Endometrial microvascular endothelial cells (primary cell): ENCODE measurements around the gene ZIC2. TPM values are rescaled to one million over a fixed set of nuclear protein-coding genes. Genes with fewer than 3 reads are reported as not detected.
"Not testable (repeated sequence)": the region's sequence is repeated elsewhere in the genome, so short reads cannot be mapped to it uniquely, and the experiment has no call there.

ENCODE experiments used
- in situ Hi-C: cut with HindIII; loops from 2 replicates; pipeline ENCODE4 v1.10.0; 2017; ENCODE audit warnings: low sequenced_read_pairs, low pct_unique_long_range_greater_than_20kb; ENCODE audit errors: inconsistent ontology term
- total RNA-seq: library from RNA; depleted of rRNA; stranded (reverse); fragments of >200 nt; gene quantifications from one replicate; pipeline ENCODE4 v1.2.3, GENCODE V29; 2015; ENCODE audit errors: inconsistent ontology term

The ZIC2 gene
- total RNA-seq, 1 donor from 2014 or later, result not detected

- in situ Hi-C loops, result no loop called here
Measured at GRCh38 chr13:99992949-99993351, 11.4 kb downstream of the ZIC2 start.

- in situ Hi-C loops, result no loop called here
Measured at GRCh38 chr13:99993660-99994637, 12.4 kb downstream of the ZIC2 start.

- in situ Hi-C loops, result no loop called here
Measured at GRCh38 chr13:99994638-99995020, 13.0 kb downstream of the ZIC2 start.

GRCh38 chr13:99995104-99995588, 13.6 kb downstream of the ZIC2 start:
- in situ Hi-C loops, result no loop called here

- in situ Hi-C loops, result no loop called here
Measured at GRCh38 chr13:99995589-99996380, 14.2 kb downstream of the ZIC2 start.

GRCh38 chr13:99996381-99996973, 14.9 kb downstream of the ZIC2 start:
- in situ Hi-C loops, result no loop called here

GRCh38 chr13:99997702-99998214, 16.2 kb downstream of the ZIC2 start:
- in situ Hi-C loops, result no loop called here

GRCh38 chr13:99998261-99998660, 16.7 kb downstream of the ZIC2 start:
- in situ Hi-C loops, result no loop called here

GRCh38 chr13:100014621-100015020, 33.0 kb downstream of the ZIC2 start:
- in situ Hi-C loops, result no loop called here

GRCh38 chr13:100019780-100020356, 38.3 kb downstream of the ZIC2 start:
- in situ Hi-C loops, result no loop called here

- in situ Hi-C loops, result no loop called here
Measured at GRCh38 chr13:100022798-100023197, 41.2 kb downstream of the ZIC2 start.

- in situ Hi-C loops, result no loop called here
Measured at GRCh38 chr13:100024023-100024422, 42.4 kb downstream of the ZIC2 start.

GRCh38 chr13:100029933-100030332, 48.3 kb downstream of the ZIC2 start:
- in situ Hi-C loops, result no loop called here

GRCh38 chr13:100032642-100033041, 51.1 kb downstream of the ZIC2 start:
- in situ Hi-C loops, result not testable (repeated sequence)

GRCh38 chr13:100035936-100036335, 54.4 kb downstream of the ZIC2 start:
- in situ Hi-C loops, result no loop called here
